ENCODE results near the gene FTO.
"Not testable (repeated sequence)": the region's sequence is repeated elsewhere in the genome, so short reads cannot be mapped to it uniquely, and the experiment has no call there.

FTO gene

GRCh38 chr16:53826658-53827057, 122.7 kb downstream of the FTO start:
- DNase-seq (ENCODE audit: low spot score): no peak

GRCh38 chr16:53827741-53828140, 123.8 kb downstream of the FTO start:
- no peak for DNase-seq (ENCODE audit: low spot score)

- no peak for DNase-seq (ENCODE audit: low spot score)
Measured at GRCh38 chr16:53829186-53829747, 125.3 kb downstream of the FTO start.

GRCh38 chr16:53832896-53833544, 129.1 kb downstream of the FTO start:
- no peak for DNase-seq (ENCODE audit: low spot score)

- no peak for DNase-seq (ENCODE audit: low spot score)
Measured at GRCh38 chr16:53836142-53836541, 132.2 kb downstream of the FTO start.

- no peak for DNase-seq (ENCODE audit: low spot score)
Measured at GRCh38 chr16:53836680-53837079, 132.7 kb downstream of the FTO start.

- no peak for DNase-seq (ENCODE audit: low spot score)
Measured at GRCh38 chr16:53837426-53837825, 133.5 kb downstream of the FTO start.

GRCh38 chr16:53839150-53839549, 135.2 kb downstream of the FTO start:
- no peak for DNase-seq (ENCODE audit: low spot score)

GRCh38 chr16:53840456-53840855, 136.5 kb downstream of the FTO start:
- DNase-seq (ENCODE audit: low spot score): peak; percentile 10

GRCh38 chr16:53841884-53842283, 137.9 kb downstream of the FTO start:
- no peak for DNase-seq (ENCODE audit: low spot score)

- DNase-seq (ENCODE audit: low spot score): no peak
Measured at GRCh38 chr16:53843084-53843483, 139.1 kb downstream of the FTO start.

- DNase-seq (ENCODE audit: low spot score): no peak
Measured at GRCh38 chr16:53844804-53845203, 140.8 kb downstream of the FTO start.

- DNase-seq (ENCODE audit: low spot score): not testable (repeated sequence)
Measured at GRCh38 chr16:53846549-53846948, 142.6 kb downstream of the FTO start.

- DNase-seq (ENCODE audit: low spot score): no peak
Measured at GRCh38 chr16:53846971-53847370, 143.0 kb downstream of the FTO start.

GRCh38 chr16:53848277-53848942, 144.5 kb downstream of the FTO start:
- DNase-seq (ENCODE audit: low spot score): no peak

- no peak for DNase-seq (ENCODE audit: low spot score)
Measured at GRCh38 chr16:53848950-53849349, 145.0 kb downstream of the FTO start.

GRCh38 chr16:53849585-53849984, 145.6 kb downstream of the FTO start:
- no peak for DNase-seq (ENCODE audit: low spot score)

- no peak for DNase-seq (ENCODE audit: low spot score)
Measured at GRCh38 chr16:53849994-53850393, 146.0 kb downstream of the FTO start.

- no peak for DNase-seq (ENCODE audit: low spot score)
Measured at GRCh38 chr16:53852678-53853077, 148.7 kb downstream of the FTO start.

GRCh38 chr16:53855056-53855455, 151.1 kb downstream of the FTO start:
- DNase-seq (ENCODE audit: low spot score): no peak

- no peak for DNase-seq (ENCODE audit: low spot score)
Measured at GRCh38 chr16:53855511-53855910, 151.6 kb downstream of the FTO start.

- DNase-seq (ENCODE audit: low spot score): no peak
Measured at GRCh38 chr16:53859995-53860540, 156.1 kb downstream of the FTO start.

- DNase-seq (ENCODE audit: low spot score): no peak
Measured at GRCh38 chr16:53863861-53864260, 159.9 kb downstream of the FTO start.

Data from NAMALWA (cell line).